GM19395 (cell line): ENCODE results near the gene RPAP3.
A peak's percentile ranks its signal among the peaks of the same experiment; 100 is the strongest.

Source experiments
- ATAC-seq: cut with Tn5 transposase; IDR thresholded peaks from one replicate; pipeline ENCODE4 v1.9.1; 2021; ENCODE audit warnings: mild to moderate bottlenecking, moderate library complexity; ENCODE audit not compliant: unreplicated experiment

The RPAP3 gene, protein sequence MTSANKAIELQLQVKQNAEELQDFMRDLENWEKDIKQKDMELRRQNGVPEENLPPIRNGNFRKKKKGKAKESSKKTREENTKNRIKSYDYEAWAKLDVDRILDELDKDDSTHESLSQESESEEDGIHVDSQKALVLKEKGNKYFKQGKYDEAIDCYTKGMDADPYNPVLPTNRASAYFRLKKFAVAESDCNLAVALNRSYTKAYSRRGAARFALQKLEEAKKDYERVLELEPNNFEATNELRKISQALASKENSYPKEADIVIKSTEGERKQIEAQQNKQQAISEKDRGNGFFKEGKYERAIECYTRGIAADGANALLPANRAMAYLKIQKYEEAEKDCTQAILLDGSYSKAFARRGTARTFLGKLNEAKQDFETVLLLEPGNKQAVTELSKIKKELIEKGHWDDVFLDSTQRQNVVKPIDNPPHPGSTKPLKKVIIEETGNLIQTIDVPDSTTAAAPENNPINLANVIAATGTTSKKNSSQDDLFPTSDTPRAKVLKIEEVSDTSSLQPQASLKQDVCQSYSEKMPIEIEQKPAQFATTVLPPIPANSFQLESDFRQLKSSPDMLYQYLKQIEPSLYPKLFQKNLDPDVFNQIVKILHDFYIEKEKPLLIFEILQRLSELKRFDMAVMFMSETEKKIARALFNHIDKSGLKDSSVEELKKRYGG

GRCh38 chr12:47705566-47706425 lies at the start of gene RPAP3:
RPAP3 (minus strand) TSS chr12:47706030; CDS start chr12:47702840, 3,190 bp downstream.
- peak; percentile 71 for ATAC-seq

GRCh38 chr12:47754881-47755280 lies 49.1 kb upstream of the RPAP3 start:
- peak; percentile 21 for ATAC-seq

GRCh38 chr12:47754126-47754525 lies 48.3 kb upstream of the RPAP3 start:
- ATAC-seq, result no peak

DNA sequence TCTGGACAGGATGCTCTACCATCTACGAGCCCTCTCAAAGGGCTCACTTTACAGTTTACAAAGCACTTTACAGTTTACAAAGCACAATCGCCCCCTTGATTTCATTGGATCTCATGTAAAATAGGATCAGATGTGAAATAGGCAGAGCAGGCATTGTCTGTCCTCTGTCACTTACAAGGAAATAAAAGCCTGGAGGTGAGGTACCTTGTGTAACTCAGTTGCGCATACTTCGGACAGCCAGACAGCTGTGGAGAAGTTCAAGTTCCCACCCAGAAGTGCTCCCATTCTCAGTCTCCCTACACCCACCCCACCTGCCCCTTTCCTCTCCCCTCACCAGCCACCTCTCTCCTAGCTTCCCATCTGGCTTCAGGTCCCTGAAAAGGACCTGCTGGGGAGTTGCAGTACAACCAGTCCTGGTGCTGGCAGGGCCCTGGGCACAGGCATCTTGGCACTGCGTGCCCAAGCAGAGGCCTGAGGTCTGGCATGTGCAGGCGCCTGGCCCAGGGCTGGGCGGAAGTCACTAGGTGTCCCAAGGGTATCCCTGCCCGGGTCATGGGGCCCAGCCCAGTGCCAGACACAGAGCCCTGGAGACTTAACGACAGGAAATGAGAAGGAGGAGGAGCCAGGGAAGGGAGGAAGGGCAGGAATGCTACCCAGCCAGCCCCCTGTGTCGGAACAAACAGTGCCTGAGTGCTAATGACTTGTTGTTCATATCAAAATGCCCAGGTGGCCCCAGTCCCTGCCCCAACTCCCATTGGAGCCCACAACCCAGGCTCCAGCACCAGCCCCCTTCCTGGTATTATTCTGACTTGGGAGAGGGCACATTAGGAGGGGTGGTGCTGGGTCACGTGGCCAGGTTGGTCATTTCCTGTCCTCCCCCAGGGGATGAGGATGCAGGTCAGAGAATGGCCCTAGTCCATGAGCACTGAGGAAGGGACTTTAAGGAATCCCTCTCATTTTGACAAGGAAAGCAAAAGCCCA lies 47.5 kb upstream of the RPAP3 start:
- no peak for ATAC-seq

DNA sequence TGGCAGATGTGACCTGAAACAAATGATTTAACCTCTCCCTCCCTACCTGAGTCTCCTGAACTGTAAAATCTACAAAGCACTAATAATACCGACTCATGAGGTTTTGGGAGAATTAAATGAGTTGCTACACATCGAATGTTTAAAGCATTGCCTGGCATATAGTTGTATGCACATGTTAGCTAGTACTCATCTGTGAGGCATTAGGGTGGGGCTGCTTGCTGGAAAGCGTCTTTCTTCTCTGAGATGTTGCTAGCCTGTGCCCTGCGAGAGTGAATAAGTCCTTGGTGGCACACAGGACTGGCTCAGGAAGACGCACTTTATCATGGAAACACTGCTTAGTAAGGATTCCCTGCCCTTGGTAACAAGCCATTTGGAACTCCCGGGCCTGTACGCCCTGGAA lies 46.7 kb upstream of the RPAP3 start:
- ATAC-seq, result no peak

DNA sequence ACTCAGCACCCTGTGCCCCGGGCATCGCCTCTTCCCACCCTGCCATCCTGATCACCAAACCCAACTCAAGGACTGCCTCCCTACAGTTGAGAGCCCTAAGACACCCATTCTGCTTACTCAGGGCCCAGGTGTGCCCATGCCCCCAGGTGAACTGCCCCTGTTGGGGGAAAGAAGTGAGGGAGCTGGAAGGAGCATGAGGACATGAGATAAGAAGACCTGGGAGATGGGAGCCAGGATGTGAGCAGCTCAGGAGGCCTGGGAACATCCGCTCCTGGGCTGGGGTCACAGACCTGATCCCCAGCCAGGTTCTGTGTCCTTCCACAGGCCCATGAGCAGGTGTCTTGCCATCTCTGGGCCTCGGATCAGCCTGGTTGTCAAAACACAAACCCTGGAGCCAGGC lies 46.3 kb upstream of the RPAP3 start:
- no peak for ATAC-seq

DNA sequence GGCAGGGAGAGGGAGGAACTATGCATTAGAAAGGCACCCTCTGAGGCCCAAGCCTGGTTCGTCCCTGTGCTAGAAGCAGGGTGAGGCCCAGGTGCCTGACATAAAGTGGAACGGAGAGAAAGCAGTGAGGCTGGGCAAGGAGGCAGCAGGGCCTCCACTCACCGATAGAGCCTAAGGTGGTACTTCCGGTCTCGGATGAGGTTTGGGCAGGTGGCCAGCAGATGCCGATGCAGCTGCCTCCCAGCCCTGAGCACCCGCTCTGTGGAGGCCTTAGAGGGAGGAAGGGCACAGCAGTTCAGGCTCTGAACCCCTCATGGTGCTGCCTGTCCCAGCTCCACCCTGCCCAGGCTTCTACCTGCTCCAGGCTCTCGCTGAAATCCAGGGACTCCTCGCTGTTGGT lies 45.7 kb upstream of the RPAP3 start:
- no peak for ATAC-seq

DNA sequence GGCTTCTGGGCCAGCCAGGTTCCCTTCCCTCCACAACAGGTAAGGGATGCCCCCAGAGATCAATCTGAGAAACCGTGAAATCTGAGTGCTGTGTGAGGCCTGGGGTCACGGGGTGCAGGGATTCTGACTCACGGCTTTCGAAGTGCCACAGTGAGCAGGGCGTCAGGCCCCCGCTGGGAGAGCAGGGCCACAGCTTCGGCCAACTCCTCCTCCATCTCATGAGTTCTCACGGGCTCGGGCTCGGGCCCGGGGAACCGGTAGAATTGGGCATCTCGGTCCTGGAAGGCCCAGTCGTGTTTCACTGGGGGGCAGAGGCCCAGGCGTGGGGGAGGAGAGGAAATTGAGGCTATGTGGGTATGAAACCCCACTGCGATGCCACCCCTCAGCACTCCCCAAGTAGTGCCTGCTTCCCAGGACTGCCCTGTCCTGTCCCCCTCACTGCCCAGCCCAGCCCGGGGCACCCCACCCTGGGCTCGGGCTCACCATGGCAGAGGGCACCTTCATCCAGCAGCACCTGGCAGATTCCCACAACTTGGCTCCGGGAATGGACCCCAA lies 45.2 kb upstream of the RPAP3 start:
- ATAC-seq, result no peak

GRCh38 chr12:47750229-47750798 lies 44.5 kb upstream of the RPAP3 start:
- no peak for ATAC-seq

DNA sequence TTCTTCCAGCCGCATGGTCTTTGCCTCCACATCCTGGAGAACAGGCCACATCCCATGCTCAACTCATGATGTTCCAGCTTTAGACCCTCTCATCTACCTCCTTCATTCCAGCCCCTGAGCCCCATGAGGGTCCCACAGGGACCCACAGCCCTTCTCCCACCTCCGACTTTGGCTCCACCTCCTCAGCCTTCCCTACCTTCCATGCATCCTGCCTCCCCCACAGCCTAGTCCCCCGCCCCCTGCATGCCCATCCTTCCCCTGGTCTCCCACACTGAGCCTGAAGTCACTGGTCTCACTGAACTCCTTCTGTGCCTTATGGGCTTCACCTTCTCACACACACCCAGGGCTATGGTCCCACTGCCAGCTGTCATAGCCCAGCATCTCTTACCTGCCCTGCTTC lies 43.1 kb upstream of the RPAP3 start:
- ATAC-seq, result no peak

- no peak for ATAC-seq
These were observed 42.6 kb upstream of the RPAP3 start for GRCh38 chr12:47748507-47748828.

DNA sequence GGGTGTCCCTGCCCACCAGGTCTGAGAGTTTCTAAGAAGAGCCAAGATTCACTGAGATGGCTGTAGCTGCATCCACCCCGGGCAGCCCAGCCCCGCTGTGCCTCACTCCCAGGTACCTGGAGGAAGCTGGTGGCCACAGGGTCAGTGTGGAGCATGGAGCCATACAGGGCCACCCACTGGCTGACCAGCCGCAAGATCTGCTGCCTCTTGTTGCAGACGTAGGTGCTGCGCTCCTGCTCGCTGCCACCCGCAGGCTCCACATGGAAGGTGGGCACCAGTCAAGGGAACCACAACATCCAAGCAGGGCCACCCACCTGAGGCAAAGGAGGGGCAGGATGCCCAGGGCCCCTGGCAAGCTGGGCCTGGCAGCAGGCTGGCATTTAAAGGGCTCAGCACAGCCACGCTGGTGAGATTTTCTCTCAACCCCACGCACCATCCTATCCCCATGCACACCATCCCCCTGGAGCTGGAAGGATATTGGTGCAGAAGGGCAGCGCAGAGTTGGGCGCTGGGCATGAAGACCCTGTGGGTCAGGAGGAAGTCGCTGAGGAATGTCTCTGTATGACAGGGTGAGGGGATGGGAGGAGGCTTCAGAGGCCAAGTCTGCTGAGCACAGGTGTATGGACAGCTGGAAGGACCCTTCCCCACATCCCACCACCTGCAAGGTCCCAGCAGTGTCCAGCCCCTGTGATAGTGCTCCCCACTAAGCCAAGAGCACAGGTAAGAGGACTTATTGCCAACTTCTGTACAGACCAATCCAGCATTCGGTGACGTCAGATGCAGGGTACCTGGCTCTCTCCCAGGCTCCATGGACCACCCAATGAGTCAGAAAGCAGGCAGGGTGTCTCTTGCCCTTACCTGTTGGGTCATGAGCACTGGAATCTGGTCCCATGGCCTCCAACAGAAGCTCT lies 42.0 kb upstream of the RPAP3 start:
- ATAC-seq, result no peak

DNA sequence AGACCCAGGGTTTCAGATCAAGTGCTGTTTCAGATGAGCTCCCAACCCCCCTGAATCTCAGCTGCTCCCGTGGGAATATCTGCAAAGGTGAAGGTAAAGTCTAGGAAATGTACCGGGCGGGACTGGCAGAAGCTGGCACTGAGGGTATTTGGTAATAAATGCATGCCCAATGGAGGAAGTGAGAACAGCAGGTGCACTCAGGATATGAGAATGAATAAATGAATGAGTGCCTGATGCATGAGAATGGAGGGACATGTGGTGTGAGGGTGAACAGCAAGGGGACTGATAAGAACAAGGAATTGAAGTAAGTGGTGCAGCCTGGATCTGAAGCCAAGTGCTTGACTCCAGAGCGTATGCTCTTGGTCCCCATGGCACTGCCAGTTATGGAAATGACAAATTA lies 41.3 kb upstream of the RPAP3 start:
- no peak for ATAC-seq

GRCh38 chr12:47746523-47746922 lies 40.7 kb upstream of the RPAP3 start:
- no peak for ATAC-seq

DNA sequence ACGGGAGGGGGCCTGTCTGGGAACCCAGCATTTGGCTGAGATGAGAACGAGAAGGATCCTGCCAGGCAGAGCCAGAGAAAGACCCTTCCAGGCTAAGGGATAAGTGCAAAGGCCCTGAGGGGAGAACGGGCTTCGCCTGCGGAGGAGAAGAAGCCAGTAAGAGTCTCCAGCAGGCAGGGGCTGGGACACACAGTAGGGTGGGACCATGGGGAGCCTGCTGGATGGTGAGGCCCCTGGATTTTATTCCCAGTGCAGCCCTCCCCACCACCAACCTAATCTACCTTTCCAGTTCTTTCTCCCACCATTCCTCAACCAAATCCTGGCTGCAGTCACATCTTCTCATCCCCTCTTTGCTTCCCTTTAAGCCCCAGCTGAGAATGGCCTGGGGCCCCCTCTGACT lies 40.2 kb upstream of the RPAP3 start:
- no peak for ATAC-seq

GRCh38 chr12:47745485-47746041 lies 39.7 kb upstream of the RPAP3 start:
- ATAC-seq, result no peak

DNA sequence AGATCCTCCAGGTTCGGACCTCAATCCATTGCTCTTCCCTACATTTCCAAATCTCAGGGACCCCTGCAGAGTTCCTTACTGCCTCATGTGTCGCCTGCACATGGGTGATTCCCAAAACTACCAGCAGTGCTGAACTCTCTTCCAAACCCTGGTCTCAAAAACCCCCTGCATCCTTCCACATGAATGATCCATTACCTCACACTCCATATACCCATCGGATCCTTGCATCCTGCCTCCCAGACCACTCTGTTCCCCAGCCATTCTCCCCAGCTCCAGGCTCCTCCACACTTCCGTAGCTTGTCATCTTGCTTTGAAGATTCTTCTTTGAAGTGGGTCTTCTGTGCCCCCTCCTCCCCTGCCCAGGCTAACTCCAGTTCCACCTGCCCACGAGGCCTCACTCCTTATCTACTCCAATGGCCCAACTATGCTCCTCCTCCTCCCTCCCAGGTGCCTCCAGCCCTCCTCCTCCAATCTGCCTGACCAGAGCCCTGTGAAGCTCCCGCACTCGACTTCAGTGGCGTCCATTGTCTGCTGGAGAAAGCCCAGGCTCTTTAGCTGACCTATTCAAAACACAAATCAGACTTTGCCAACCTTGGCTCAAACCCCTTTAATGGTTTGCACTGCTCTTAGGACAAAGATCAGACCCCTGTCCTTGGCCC lies 39.1 kb upstream of the RPAP3 start:
- no peak for ATAC-seq
